Left ventricle myocardium superior (tissue), 1 donor: ENCODE data around the gene CHD3. TPM values are rescaled to one million over a fixed set of nuclear protein-coding genes. Genes with fewer than 3 reads are reported as not detected.
"Not testable (repeated sequence)": the region's sequence is repeated elsewhere in the genome, so short reads cannot be mapped to it uniquely, and the experiment has no call there.

Experiments used
- ATAC-seq: fragments of 200-7000 bp; cut with Tn5 transposase; one replicate; pipeline ENCODE4 v1.9.1; 2020; ENCODE audit warnings: mild to moderate bottlenecking, moderate library complexity
- DNase-seq: peaks from one replicate; pipeline ENCODE4 v3.0.0-alpha.2; 2020
- intact Hi-C: fragments of 100-400 bp; cut with micrococcal nuclease; formaldehyde crosslinking; loops from one replicate; pipeline ENCODE4 v1.11.0; 2022
- total RNA-seq: library from RNA; stranded (reverse); fragmentation: NEBNext Ultra II Directional; extraction: Animal tissue kit (Norgen Biotek cat#: 25700); gene quantifications from one replicate; pipeline ENCODE4 v1.2.1, GENCODE V29; 2021
- donor health status: DM: no; HTN: yes; CAD: no; lungs with severe emphysema.

Gene CHD3
- total RNA-seq, 1 donor from 2014 or later = 13.1 TPM

DNA sequence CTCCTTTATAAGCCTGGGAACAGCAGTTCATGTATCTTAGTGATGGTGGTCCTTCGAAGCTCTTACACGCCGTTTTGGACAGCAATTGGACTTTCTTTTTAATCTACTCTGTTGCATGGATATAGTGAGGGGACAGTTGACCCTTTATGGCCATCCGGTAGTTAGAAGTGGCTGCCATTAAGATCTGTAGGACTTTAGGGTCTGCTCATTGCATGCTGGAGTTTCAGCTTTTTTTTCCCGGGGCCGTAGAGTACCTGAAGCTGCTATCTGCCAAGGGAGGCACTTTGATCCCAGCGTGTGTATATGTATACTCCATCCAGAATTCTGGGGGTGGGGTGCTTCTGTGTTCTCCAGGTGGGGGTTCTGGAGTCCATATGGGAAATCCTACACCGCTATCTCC lies 29.6 kb upstream of the CHD3 start:
- DNase-seq = no peak
- no peak for ATAC-seq
- intact Hi-C loops = loop anchor here (5.0 kb wide), 1 partner anchor 37 kb away; no protein-coding TSS in a partner anchor

- ATAC-seq (no peak), DNase-seq (no peak)
- intact Hi-C loops = loop anchor here (10.0 kb wide), 3 partner anchors 52 to 132 kb away; partner anchors contain the start of gene RNF227
Observed at GRCh38 chr17:7862692-7863437, 25.7 kb upstream of the CHD3 start.

GRCh38 chr17:7864384-7864783 lies 24.2 kb upstream of the CHD3 start:
- not testable (repeated sequence) for ATAC-seq, DNase-seq
- intact Hi-C loops = loop anchor here (10.0 kb wide), 3 partner anchors 50 to 130 kb away; partner anchors contain the start of gene RNF227

DNA sequence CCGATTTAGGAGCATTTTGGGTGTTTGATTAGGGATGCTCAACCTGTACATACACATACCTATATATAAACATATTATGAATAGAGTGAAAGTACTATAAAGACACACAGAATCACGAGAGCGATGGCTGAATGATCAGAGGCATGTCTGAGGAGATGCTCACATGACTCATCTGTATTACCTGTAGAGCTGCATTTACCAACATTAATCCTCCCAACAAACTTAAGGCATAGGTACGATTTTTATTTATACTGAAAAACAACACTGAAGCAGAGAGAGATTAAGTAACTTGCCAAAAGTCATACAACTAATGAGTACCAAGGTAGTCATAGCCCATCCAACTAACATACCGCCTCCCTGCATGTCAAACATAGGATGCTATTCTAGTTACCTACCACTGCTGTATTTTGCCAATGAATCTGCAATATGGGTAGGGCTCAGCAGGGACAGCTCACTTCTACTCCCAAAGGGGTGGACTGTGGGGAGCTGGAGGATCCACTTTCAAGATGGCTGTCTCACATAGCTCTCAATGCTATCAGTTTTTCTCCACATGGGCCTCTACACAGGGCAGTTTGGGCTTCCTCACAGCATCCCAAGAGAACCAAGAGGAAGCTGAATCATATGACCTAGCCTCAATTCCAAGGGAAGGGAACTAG lies 23.5 kb upstream of the CHD3 start:
- no peak for ATAC-seq
- intact Hi-C loops = loop anchor here (10.0 kb wide), 3 partner anchors 50 to 130 kb away; partner anchors contain the start of gene RNF227

DNA sequence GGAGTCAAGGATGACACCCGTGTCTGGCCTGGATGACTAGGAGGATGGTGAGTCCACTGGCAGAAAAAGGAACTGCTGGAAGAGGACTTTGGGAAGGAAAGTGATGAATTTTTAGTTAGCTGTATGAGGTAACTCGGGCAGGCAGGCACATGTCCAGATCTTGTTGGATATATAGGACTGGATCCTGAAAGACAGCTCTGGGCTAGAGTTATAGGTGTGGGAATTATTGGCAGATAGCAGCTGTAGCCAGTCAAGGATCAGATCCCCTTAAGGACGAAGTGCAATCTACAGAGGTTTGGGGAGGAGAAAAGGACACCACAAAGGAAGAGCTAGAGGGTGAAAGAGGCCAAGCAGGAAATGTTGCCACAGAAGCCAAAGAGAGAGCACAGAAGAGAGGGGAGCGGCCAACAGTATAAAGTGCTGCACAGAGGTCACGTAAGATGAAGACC lies 20.7 kb upstream of the CHD3 start:
- intact Hi-C loops = loop anchor here (10.0 kb wide), 3 partner anchors 47 to 133 kb away; partner anchors contain the start of gene RNF227
- ATAC-seq (no peak), DNase-seq (no peak)

More for the DNA sequence above, 23.5 kb upstream of the CHD3 start:
- DNase-seq = no peak

- ATAC-seq (no peak), DNase-seq (no peak)
- intact Hi-C loops = no loop called here
Observed at GRCh38 chr17:7873051-7873450, 15.5 kb upstream of the CHD3 start.

DNA sequence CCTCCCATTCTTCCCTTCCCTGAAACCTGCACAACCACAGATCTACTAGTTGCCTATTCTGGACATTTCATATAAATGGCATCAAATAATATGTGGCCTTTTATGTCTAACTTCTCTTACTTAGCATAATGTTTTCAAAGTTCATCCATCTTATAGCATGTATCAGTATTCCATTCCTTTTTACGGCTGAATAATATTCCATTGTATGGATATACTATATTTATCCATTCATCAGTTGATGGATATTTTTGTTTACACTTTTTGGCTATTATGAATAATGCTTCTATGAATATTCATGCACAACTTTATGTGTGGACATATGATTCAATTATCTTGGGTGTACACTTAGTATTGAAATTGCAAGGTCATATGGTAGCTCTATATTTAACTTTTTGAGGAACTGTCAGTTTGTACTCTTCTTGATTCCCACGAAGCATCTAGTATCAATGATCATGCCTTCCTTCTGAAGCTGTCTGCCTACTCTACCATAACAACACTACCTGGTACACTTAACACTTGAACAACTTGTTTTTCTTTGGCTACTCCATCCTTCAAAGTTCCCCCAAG lies 12.7 kb upstream of the CHD3 start:
- intact Hi-C loops = no loop called here
- DNase-seq (no peak), ATAC-seq (no peak)

GRCh38 chr17:7878234-7878633 lies 10.4 kb upstream of the CHD3 start:
- intact Hi-C loops = no loop called here
- no peak for DNase-seq
- ATAC-seq = no peak

GRCh38 chr17:7880076-7880868 lies 8.3 kb upstream of the CHD3 start:
- no peak for DNase-seq
- intact Hi-C loops = no loop called here
- no peak for ATAC-seq

- ATAC-seq (no peak), DNase-seq (no peak)
- intact Hi-C loops = no loop called here
Observed at GRCh38 chr17:7881276-7882054, 7.1 kb upstream of the CHD3 start.

- DNase-seq (no peak), ATAC-seq (no peak)
- intact Hi-C loops = no loop called here
Observed at GRCh38 chr17:7882068-7882467, 6.5 kb upstream of the CHD3 start.

DNA sequence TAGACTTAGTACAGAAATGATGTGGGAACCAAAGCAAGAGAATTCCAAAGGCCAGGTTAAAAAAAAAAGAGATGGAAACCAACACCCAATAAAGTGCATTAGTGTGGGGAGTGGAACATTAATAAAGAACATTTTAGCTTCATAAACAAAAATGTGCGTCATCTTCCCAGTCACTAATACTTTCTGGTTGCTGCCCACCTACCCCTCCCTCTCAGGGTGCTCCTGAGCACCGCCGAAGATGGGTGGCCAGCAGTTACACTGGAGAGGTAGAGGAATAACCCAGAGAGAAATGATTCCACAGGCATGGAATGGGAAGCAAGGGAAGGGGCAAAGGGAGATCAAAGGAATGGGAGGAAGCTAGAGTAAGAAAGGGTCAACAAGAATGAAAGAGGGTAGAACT lies 6.0 kb upstream of the CHD3 start:
- intact Hi-C loops = no loop called here
- DNase-seq (no peak), ATAC-seq (no peak)

DNA sequence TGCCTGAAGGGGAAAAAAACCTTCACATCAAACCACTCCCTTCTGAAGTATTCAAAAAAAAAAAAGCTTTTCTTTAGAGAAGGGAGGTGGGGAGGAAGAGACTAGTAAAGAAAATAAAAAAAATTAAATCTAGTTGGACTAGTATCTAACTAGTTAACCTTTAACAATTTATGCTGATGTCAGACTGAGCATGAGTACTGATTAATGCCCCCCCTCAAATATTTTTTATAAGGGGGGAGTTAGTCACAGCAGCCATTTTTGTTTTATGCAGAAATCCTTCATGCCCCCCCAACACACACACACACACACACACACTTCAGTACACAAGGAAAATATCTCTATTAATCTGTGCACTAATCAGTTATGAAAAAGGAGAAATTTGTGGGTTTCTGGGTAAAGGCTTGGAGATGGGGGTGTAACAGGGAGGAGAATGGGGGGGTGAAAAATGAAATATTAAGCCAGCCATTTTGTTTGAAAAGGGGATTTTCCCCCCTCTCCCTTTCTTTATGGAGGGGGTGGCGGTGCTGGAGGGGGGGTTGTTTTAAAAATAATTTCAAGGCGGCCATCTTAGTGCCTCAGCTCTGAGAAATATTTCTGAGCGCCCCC lies 4.7 kb upstream of the CHD3 start:
- ATAC-seq = no peak
- intact Hi-C loops = no loop called here
- no peak for DNase-seq

DNA sequence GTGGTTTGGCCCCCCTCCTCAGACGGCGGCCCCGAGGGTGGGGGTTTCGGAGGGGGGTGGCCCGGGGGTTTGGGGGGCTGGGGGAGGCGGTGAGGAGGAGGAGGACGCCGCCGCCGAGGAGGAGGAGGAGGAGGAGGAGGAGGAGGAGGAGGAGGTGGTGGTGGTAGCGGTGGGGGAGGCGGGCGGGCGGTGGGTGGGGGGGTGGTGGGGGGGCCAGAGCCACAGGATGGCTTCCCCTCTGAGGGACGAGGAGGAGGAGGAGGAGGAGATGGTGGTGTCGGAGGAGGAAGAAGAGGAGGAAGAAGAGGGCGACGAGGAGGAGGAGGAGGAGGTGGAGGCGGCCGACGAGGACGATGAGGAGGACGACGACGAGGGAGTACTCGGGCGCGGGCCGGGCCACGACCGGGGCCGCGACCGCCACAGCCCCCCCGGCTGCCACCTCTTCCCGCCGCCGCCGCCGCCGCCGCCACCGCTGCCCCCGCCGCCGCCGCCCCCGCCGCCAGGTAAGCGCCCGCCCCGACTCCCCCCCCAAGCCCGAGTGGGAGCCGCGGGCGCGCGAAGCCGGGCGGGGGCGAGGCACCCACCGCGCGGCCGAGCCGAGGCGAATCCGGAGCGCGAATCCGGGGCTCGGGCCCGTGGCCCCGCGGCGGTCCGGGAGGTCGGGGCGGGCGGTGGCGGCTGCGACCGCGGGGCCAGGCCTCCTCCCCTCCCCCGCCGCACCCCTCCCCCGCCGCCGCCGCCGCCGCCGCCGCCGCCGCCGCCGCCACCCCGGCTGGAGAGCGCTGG lies 3.8 kb upstream of the CHD3 start:
- DNase-seq = peak; percentile 41
- intact Hi-C loops = no loop called here
- ATAC-seq = no peak

DNA sequence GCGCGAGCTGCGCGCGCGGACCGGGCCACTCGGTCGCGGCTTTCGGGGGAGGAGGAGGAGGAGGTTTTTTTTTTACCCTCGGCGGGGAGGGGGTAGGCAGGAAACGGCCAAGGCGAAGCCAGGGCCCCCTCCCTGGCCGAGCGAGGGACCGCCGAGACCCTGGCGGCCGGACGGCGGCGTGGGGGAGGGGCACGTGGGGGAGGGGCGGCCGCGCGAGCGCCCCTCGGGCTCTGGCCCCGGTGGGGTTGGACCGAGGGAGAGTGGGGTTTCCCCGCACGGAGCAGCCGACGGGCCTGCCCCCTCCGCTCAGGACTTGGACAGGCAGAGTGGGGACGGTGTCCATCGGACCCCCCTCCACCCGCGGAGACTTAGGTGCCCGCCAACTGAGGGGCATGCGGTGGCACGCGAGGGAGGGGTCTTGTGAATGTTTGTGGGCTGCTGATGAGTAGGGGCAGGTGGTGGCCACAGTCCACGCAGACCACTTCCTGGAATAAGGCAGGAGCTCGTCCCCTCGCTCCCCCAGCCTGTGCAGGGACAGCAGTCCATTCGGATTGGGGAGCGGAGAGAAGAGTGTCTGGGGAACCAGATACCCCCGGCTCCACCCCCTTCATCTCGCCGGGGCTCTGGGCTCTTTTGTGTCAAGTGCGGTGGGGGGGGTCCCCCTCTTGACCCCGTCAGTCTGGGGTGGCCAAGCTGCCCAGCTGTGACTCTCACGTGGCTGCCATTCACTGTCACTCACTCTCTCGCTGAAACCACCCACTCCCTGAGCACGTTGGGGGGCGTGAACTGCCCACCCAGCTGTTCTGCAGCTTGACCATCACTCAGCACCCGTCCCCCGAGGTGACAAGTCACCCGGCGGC lies 3.0 kb upstream of the CHD3 start:
- ATAC-seq (no peak), DNase-seq (peak; percentile 57)
- intact Hi-C loops = no loop called here

DNA sequence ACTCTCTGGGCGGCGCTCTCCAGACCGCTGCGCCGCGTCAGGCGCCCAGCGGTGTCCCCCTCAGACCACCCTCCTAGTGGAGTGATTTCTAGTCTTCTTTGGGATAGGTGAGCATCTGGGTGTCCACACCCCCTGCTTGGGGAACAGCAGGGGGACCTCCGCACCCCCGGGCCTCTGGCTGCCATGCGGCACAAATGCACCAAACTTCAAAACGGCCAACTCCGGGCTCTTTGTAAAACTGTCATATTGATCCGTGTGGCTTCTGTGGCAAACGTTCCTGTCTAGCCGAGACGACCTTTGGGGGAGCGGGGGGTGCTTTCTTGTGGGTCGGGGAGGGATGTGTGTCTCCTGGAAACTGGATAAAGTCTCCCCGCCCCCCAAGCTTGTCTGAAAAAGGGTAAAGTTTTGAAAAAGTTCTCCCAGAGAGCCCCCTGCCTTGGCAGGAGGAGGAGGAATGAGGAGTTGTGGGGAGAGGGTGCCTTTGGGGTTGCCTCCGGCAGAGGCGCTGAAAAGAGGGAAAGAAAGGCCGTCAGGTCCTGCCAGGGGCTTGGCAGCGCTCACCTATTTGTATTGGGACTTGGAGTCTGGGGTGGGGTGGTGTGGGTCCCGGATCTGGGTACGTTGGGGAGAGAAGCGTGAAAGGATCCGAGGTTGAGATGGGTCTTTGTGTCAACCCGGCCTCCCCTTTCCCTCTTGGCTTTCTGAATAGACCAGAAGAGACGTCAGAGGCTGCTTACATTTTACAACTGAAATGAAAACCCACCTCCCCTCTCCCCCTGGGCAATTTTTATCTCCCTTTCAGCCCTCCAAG lies 2.2 kb upstream of the CHD3 start:
- ATAC-seq = no peak
- no peak for DNase-seq
- intact Hi-C loops = no loop called here
